Lung (tissue), 12 donors: ENCODE measurements around the gene GAK. TPM values are rescaled to one million over a fixed set of nuclear protein-coding genes. Genes with fewer than 3 reads are reported as not detected.

Experiments
- ATAC-seq: fragments of 200-7000 bp; cut with Tn5 transposase; one replicate; pipeline ENCODE4 v1.9.1; 2020; ENCODE audit warnings: moderate number of reproducible peaks; ENCODE audit not compliant: insufficient read depth, low FRiP score
- DNase-seq, 3 donors: peaks; one replicate each; pipeline ENCODE4 v3.0.0-alpha.2; 2013 to 2017
- H3K27ac ChIP-seq, 2 donors: one replicate each; pipeline ENCODE4 v1.5.1; 2013; ENCODE audit warnings: mild to moderate bottlenecking in 2 of 2, moderate library complexity in 2 of 2, control low read depth in 1 of 2, inconsistent platforms in 1 of 2, low read depth in 1 of 2, low read length in 1 of 2
- H3K27me3 ChIP-seq, 3 donors: one replicate each; pipeline ENCODE4 v1.5.1; 2013; ENCODE audit warnings: low read length in 2 of 3; ENCODE audit not compliant: control insufficient read depth in 3 of 3, insufficient read depth in 3 of 3
- H3K36me3 ChIP-seq, 4 donors: one replicate each; pipeline ENCODE4 v1.5.1; 2013; ENCODE audit warnings: low read length in 4 of 4, mild to moderate bottlenecking in 1 of 4, moderate library complexity in 1 of 4; ENCODE audit not compliant: control insufficient read depth in 4 of 4, insufficient read depth in 4 of 4
- H3K4me1 ChIP-seq, 5 donors: one replicate each; pipeline ENCODE4 v1.5.1; 2013; ENCODE audit warnings: low read length in 5 of 5, mild to moderate bottlenecking in 2 of 5, moderate library complexity in 1 of 5; ENCODE audit not compliant: control insufficient read depth in 5 of 5, insufficient read depth in 5 of 5
- H3K4me3 ChIP-seq: one replicate; pipeline ENCODE4 v1.5.1; 2013; ENCODE audit warnings: mild to moderate bottlenecking, control low read depth, moderate library complexity
- H3K9ac ChIP-seq, 2 donors: one replicate each; pipeline ENCODE4 v1.5.1; 2013; ENCODE audit warnings: low read length in 2 of 2, control low read depth in 1 of 2; ENCODE audit not compliant: insufficient read depth in 1 of 2
- H3K9me3 ChIP-seq, 4 donors: one replicate each; pipeline ENCODE4 v1.5.1; 2013; ENCODE audit warnings: low read length in 3 of 4, mild to moderate bottlenecking in 1 of 4, moderate library complexity in 1 of 4; ENCODE audit not compliant: control insufficient read depth in 4 of 4, insufficient read depth in 3 of 4
- WGBS, 2 donors: extraction: QIAGEN DNeasy Blood & Tissue Kit; methylation state at CpG; one replicate each; pipeline ENCODE4 v1.1.7; 2013; 5-methylcytosine and 5-hydroxymethylcytosine counted together
- polyA plus RNA-seq, 2 donors: library from polyadenylated mRNA; stranded (reverse); fragments of 200-250 nt; gene quantifications; one replicate each; pipeline ENCODE4 v1.2.1, GENCODE V29; 2013
- total RNA-seq, 2 donors: library from RNA; depleted of rRNA in 1 of 2; stranded (reverse); fragments of >200 nt in 1 of 2; gene quantifications; one replicate each; pipeline ENCODE4 v1.2.1, GENCODE V29; 2014 to 2021
- TF ChIP-seq, protein P1 (sequence below): IDR thresholded peaks from 2 replicates; pipeline ENCODE4 v1.5.1; 2012; ENCODE audit warnings: mild to moderate bottlenecking; ENCODE audit errors: control extremely low read depth, extremely low read depth
- donor health status: control.
- donor health status: control.
- donor health status: Bipolar disorder and iron deficiency.
- donor health status: healthy.
- donor health status: DM: yes; HTN: yes; CAD: no.

GAK gene
- total and polyA plus RNA-seq, 4 donors: 101 to 178 (median 137) TPM

DNA sequence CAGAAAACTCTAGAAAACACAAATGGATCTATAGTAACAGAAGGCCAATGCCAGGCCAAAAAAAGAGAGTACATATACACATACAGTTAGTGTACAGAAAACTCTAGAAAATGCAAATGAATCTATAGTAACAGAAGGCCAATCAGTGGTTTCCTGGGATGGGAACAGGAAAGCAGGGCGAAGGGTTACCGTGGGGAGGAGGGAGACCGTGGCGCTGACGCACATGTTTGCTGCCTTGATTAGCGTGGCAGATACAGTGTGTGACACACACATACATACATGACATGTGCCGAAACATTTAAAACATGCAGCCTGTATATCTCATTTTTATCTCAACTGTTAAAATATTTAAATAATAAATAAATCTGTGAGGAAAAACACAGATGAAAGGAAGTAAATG lies 14.7 kb downstream of the GAK start:
- H3K9ac ChIP-seq: no peak overlapping the region
- WGBS, 2 donors: 88 to 94% methylated on average over 7 of the region's 7 CpGs
- TF ChIP-seq, protein P1, sequence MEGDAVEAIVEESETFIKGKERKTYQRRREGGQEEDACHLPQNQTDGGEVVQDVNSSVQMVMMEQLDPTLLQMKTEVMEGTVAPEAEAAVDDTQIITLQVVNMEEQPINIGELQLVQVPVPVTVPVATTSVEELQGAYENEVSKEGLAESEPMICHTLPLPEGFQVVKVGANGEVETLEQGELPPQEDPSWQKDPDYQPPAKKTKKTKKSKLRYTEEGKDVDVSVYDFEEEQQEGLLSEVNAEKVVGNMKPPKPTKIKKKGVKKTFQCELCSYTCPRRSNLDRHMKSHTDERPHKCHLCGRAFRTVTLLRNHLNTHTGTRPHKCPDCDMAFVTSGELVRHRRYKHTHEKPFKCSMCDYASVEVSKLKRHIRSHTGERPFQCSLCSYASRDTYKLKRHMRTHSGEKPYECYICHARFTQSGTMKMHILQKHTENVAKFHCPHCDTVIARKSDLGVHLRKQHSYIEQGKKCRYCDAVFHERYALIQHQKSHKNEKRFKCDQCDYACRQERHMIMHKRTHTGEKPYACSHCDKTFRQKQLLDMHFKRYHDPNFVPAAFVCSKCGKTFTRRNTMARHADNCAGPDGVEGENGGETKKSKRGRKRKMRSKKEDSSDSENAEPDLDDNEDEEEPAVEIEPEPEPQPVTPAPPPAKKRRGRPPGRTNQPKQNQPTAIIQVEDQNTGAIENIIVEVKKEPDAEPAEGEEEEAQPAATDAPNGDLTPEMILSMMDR: no peak
- no peak overlapping the region for H3K4me3 ChIP-seq
- no peak for DNase-seq
- H3K27me3 ChIP-seq: no peaks in the 10 kb centered on the region
- peaks cover 0 to 15% (median 0%) of the 10 kb centered on the region in 5 donors for H3K4me1 ChIP-seq
- ATAC-seq: no peak
- H3K27ac ChIP-seq: no peak overlapping the region
- no peaks in the 10 kb centered on the region for H3K9me3 ChIP-seq
- H3K36me3 ChIP-seq: peaks cover 0 to 3% (median 1%) of the 10 kb centered on the region in 4 donors

GRCh38 chr4:915595-915994 lies 16.5 kb downstream of the GAK start:
- H3K9me3 ChIP-seq: no peaks in the 10 kb centered on the region
- H3K9ac ChIP-seq: no peak overlapping the region
- H3K4me1 ChIP-seq: peaks cover 0 to 18% (median 0%) of the 10 kb centered on the region in 5 donors
- 10 to 38% methylated on average over 8 of the region's 8 CpGs for WGBS, 2 donors
- H3K36me3 ChIP-seq: peaks cover 0 to 16% (median 12%) of the 10 kb centered on the region in 4 donors
- DNase-seq (peak; percentile 13 to 39 (median 32)), ATAC-seq (no peak)
- H3K27me3 ChIP-seq: no peaks in the 10 kb centered on the region
- TF ChIP-seq, protein P1: no peak
- H3K4me3 ChIP-seq: no peak overlapping the region
- no peak overlapping the region for H3K27ac ChIP-seq

DNA sequence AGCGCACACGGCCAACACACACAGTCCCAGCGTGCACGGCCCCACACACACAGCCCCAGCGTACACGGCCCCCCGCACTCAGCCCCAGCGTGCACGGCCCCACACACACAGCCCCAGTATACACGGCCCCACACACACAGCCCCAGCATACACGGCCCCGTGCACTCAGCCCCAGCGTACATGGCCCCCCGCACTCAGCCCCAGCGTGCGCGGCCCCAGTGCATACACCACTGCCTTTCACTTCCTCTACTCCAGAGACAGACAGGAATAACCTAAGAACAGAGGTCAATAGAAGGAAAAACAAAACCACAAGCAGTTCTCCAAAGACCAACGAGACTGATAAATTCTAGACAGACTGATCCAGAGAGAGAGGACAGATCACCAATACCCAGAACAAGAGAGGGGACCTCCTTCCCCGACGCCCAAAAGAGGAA lies 17.1 kb downstream of the GAK start:
- TF ChIP-seq, protein P1: no peak
- Histone ChIP-seq H3K27me3 (no peaks in the 10 kb centered on the region), H3K36me3 (peaks cover 0 to 20% (median 12%) of the 10 kb centered on the region in 4 donors), H3K27ac (peak overlapping the region in 1 of 2 donors; percentile 3), H3K4me1 (peaks cover 0 to 18% (median 0%) of the 10 kb centered on the region in 5 donors), H3K9me3 (no peaks in the 10 kb centered on the region), H3K9ac (peak overlapping the region in 1 of 2 donors; percentile 38), H3K4me3 (peak overlapping the region; percentile 12)
- WGBS, 2 donors: 44 to 55% methylated on average over 20 of the region's 20 CpGs
- DNase-seq (peak in 2 of 3 donors; percentile 12 to 19), ATAC-seq (no peak)

DNA sequence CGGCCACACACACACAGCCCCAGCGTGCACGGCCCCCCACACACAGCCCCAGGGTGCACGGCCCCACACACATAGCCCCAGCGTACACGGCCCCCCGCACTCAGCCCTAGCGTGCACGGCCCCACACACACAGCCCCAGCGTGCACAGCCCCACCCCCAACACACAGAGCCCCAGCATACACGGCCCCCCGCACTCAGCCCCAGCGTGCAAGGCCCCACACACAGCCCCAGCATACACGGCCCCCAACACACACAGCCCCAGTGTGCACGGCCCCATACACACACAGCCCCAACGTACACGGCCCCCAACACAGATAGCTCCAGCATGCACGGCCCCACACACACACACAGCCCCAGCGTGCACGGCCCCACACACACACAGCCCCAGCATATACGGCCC lies 17.6 kb downstream of the GAK start:
- peak overlapping the region in 1 of 2 donors; percentile 3 for H3K27ac ChIP-seq
- DNase-seq (peak in 1 of 3 donors; percentile 8), ATAC-seq (no peak)
- peaks cover 0 to 18% (median 0%) of the 10 kb centered on the region in 5 donors for H3K4me1 ChIP-seq
- H3K27me3 ChIP-seq: no peaks in the 10 kb centered on the region
- no peak overlapping the region for H3K9ac ChIP-seq
- peaks cover 0 to 23% (median 12%) of the 10 kb centered on the region in 4 donors for H3K36me3 ChIP-seq
- TF ChIP-seq, protein P1: no peak
- H3K9me3 ChIP-seq: no peaks in the 10 kb centered on the region
- WGBS, 2 donors: 89 to 90% methylated on average over 20 to 21 of the region's 21 CpGs
- no peak overlapping the region for H3K4me3 ChIP-seq
